AG09309 (cell line): ENCODE results near the gene SMARCE1.

Experiments used
- DNase-seq: peaks from one replicate; pipeline ENCODE4 v3.0.0-alpha.2; 2010; ENCODE audit warnings: low read depth
- H3K4me3 ChIP-seq: 2 replicates; pipeline ENCODE4 v1.5.1; 2011; ENCODE audit warnings: mild to moderate bottlenecking, low read depth, low read length, moderate library complexity; ENCODE audit not compliant: control insufficient read depth
- CTCF ChIP-seq: IDR thresholded peaks from 2 replicates; pipeline ENCODE4 v1.5.1; 2011; ENCODE audit warnings: mild to moderate bottlenecking, low read depth, low read length, inconsistent platforms; ENCODE audit not compliant: insufficient read depth, control insufficient read depth; ENCODE audit errors: missing control alignments

The SMARCE1 gene

GRCh38 chr17:40606548-40607353 lies 40.9 kb downstream of the SMARCE1 start:
- TF ChIP-seq CTCF = no peak
- DNase-seq = no peak
- H3K4me3 ChIP-seq = no peak overlapping the region

GRCh38 chr17:40605306-40605705 lies 42.3 kb downstream of the SMARCE1 start:
- H3K4me3 ChIP-seq = no peak overlapping the region
- no peak for TF ChIP-seq CTCF

GRCh38 chr17:40604327-40605080 lies 43.1 kb downstream of the SMARCE1 start:
- no peak for TF ChIP-seq CTCF
- H3K4me3 ChIP-seq = no peak overlapping the region
- DNase-seq = no peak

More at GRCh38 chr17:40605306-40605705, 42.3 kb downstream of the SMARCE1 start:
- DNase-seq = no peak

- TF ChIP-seq CTCF = no peak
- DNase-seq = no peak
- H3K4me3 ChIP-seq = no peak overlapping the region
Observed at GRCh38 chr17:40602445-40603443, 44.9 kb downstream of the SMARCE1 start.

GRCh38 chr17:40600486-40601046 lies 47.1 kb downstream of the SMARCE1 start:
- H3K4me3 ChIP-seq = no peak overlapping the region
- no peak for TF ChIP-seq CTCF
- DNase-seq = no peak

- no peak overlapping the region for H3K4me3 ChIP-seq
- no peak for DNase-seq
- TF ChIP-seq CTCF = no peak
Observed at GRCh38 chr17:40599468-40599763, 48.2 kb downstream of the SMARCE1 start.
